T-helper 1 cell treated with Interleukin-12 subunit alpha and Interleukin-12 subunit beta and Interleukin-4 antibody, amounts not matched to agents 30 μg/mL and 1 μg/mL, for 36 hours (primary cell): Measurements from ENCODE around the gene SCT.
"Not testable (repeated sequence)": the region's sequence is repeated elsewhere in the genome, so short reads cannot be mapped to it uniquely, and the experiment has no call there.

Source experiments
- H3K27ac Mint-ChIP-seq: one replicate; pipeline ENCODE4 v1.8.0; 2021; ENCODE audit warnings: mild to moderate bottlenecking, mixed read lengths
- H3K27me3 Mint-ChIP-seq: one replicate; pipeline ENCODE4 v1.8.0; 2021; ENCODE audit warnings: low read depth, mixed read lengths
- H3K36me3 Mint-ChIP-seq: one replicate; pipeline ENCODE4 v1.8.0; 2021; ENCODE audit warnings: low read depth, mixed read lengths
- H3K4me1 Mint-ChIP-seq: one replicate; pipeline ENCODE4 v1.8.0; 2021; ENCODE audit warnings: low read depth, mixed read lengths
- H3K4me3 Mint-ChIP-seq: one replicate; pipeline ENCODE4 v1.8.0; 2021; ENCODE audit warnings: mild to moderate bottlenecking, moderate library complexity, mixed read lengths
- H3K9me3 Mint-ChIP-seq: one replicate; pipeline ENCODE4 v1.8.0; 2021; ENCODE audit warnings: mixed read lengths

SCT gene

DNA sequence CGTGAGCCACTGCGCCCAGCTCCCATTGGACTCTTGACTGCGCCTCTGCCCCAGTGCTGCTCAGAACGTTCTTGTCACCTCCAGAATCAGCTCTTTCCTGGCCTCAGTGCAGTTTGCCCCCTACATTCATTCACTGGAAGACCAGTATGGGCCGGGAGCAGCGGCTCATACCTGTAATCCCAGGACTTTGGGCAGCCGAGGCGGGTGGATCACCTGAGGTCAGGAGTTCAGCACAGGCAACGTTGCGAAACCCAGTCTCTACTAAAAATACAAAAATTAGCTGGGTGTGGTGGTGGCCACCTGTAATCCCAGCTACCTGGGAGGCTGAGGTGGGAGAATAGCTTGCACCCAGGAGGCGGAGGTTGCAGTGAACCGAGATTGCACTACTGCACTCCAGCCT lies 27.5 kb upstream of the SCT start:
- H3K36me3 Mint-ChIP-seq, H3K27me3 Mint-ChIP-seq, H3K27ac Mint-ChIP-seq, H3K9me3 Mint-ChIP-seq, H3K4me1 Mint-ChIP-seq, H3K4me3 Mint-ChIP-seq: not testable (repeated sequence)

DNA sequence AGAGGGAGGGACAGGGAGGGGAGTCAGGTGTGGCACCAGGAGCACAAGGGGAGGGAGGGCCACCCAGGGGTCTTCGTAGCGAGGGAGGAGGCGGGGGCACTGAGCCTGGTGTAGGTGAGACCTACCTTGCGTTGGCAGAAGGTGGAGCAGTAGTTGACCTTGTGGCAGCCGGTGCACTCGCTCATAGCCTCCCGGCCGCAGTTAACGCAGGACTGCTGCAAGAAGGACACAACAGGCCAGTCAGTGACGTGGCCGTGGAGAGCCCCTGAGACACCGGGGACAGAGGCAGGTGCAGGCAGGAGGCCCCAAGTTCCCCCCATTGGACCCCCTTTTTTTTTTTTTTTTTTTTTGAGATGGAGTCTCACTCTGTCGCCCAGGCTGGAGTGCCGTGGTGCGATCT lies 26.9 kb upstream of the SCT start:
- Mint-ChIP-seq H3K4me3 (no peak overlapping the region), H3K9me3 (no peaks in the 10 kb centered on the region), H3K36me3 (peaks cover 2% of the 10 kb centered on the region), H3K27me3 (no peaks in the 10 kb centered on the region), H3K4me1 (no peaks in the 10 kb centered on the region), H3K27ac (no peak overlapping the region)

DNA sequence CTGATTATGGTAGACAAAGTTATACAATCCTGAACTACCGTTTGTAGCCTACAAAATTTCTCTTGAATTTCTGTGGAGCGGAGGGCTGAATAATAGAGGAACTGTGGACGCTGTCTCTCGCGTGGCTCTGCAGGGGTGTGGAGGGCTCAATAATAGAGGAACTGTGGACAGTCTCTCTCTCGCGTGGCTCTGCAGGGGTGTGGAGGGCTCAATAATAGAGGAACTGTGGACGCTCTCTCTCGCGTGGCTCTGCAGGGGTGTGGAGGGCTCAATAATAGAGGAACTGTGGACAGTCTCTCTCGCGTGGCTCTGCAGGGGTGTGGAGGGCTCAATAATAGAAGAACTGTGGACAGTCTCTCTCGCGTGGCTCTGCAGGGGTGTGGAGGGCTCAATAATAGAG lies 26.2 kb upstream of the SCT start:
- H3K27ac Mint-ChIP-seq, H3K4me1 Mint-ChIP-seq, H3K9me3 Mint-ChIP-seq, H3K36me3 Mint-ChIP-seq, H3K4me3 Mint-ChIP-seq, H3K27me3 Mint-ChIP-seq: not testable (repeated sequence)

DNA sequence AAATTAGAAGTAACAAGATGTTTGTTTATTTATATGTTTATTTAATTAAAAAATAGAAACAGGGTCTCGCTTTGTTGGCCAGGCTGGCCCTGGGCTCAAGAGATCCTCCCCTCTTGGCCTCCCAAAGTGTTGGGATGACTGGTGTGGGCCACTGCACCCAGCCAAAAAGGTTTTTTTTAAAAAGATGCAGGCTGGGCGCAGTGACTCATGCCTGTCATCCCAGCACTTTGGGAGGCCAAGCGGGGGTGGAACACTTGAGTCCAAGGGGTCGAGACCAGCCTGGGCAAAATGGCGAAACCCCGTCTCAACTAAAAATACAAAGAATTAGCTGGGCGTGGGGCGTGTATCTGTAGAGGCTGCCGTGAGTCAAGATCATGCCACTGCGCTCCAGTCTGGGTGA lies 23.5 kb upstream of the SCT start:
- no peaks in the 10 kb centered on the region for H3K9me3 Mint-ChIP-seq
- peaks cover 4% of the 10 kb centered on the region for H3K36me3 Mint-ChIP-seq
- no peak overlapping the region for H3K27ac Mint-ChIP-seq
- no peaks in the 10 kb centered on the region for H3K4me1 Mint-ChIP-seq
- H3K27me3 Mint-ChIP-seq: no peaks in the 10 kb centered on the region
- no peak overlapping the region for H3K4me3 Mint-ChIP-seq

DNA sequence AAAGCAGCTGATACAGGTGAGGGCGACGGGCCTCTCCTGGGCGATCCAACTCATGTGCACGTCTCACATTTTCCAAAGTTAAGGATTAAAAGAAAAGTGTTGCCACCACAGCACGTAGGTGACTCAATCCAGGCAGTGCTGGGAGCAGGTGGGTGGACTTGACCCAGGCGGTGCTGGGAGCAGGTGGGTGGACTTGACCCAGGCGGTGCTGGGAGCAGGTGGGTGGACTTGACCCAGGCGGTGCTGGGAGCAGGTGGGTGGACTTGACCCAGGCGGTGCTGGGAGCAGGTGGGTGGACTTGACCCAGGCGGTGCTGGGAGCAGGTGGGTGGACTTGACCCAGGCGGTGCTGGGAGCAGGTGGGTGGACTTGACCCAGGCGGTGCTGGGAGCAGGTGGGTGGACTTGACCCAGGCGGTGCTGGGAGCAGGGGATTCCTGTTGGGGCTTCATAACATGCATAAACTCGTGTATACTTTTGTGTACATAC lies 20.7 kb upstream of the SCT start:
- H3K4me1 Mint-ChIP-seq, H3K27me3 Mint-ChIP-seq, H3K9me3 Mint-ChIP-seq, H3K36me3 Mint-ChIP-seq, H3K27ac Mint-ChIP-seq, H3K4me3 Mint-ChIP-seq: not testable (repeated sequence)

DNA sequence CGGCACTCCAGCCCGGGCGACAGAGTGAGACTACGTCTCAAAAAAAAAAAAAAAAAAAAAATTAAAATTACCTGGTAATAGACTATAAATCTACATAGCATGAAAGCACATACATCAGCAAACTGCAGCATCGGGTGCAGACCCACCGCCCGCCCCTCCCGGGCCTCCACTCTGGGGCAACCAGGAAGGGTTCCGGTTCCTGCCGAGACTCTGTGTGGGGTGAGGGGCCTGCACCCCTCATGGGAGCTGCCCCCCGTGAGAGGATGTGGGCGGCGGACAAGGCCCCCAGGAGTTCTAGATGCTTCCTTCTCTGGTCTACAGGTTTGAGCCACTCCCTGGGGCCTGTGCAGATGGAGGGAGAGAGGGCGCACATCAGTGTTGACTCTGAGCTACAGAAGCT lies 19.2 kb upstream of the SCT start:
- Mint-ChIP-seq H3K4me3 (no peak overlapping the region), H3K27me3 (no peaks in the 10 kb centered on the region), H3K9me3 (no peaks in the 10 kb centered on the region), H3K36me3 (peaks cover 3% of the 10 kb centered on the region), H3K4me1 (no peaks in the 10 kb centered on the region), H3K27ac (no peak overlapping the region)

DNA sequence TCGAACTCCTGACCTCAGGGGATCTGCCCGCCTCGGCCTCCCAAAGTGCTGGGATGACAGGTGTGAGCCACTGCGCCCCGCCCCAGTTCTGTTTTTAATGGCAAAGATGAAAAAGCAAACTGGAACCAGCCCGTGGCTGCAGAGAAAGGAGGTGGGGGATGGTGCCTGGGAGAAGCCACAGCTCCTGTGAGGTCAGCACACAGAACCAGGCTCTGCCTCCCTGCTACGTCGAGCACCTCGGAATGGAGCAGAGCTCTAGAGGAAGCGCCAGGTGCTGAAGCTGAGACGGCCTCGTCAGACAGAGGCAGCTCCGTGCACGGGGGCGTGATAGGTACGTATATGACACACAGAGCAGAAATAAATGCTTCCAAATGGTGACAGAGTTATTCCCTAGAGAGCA lies 18.6 kb upstream of the SCT start:
- no peak overlapping the region for H3K4me3 Mint-ChIP-seq
- no peak overlapping the region for H3K27ac Mint-ChIP-seq
- peaks cover under 1% of the 10 kb centered on the region for H3K27me3 Mint-ChIP-seq
- no peaks in the 10 kb centered on the region for H3K9me3 Mint-ChIP-seq
- no peaks in the 10 kb centered on the region for H3K4me1 Mint-ChIP-seq
- H3K36me3 Mint-ChIP-seq: peaks cover 3% of the 10 kb centered on the region

DNA sequence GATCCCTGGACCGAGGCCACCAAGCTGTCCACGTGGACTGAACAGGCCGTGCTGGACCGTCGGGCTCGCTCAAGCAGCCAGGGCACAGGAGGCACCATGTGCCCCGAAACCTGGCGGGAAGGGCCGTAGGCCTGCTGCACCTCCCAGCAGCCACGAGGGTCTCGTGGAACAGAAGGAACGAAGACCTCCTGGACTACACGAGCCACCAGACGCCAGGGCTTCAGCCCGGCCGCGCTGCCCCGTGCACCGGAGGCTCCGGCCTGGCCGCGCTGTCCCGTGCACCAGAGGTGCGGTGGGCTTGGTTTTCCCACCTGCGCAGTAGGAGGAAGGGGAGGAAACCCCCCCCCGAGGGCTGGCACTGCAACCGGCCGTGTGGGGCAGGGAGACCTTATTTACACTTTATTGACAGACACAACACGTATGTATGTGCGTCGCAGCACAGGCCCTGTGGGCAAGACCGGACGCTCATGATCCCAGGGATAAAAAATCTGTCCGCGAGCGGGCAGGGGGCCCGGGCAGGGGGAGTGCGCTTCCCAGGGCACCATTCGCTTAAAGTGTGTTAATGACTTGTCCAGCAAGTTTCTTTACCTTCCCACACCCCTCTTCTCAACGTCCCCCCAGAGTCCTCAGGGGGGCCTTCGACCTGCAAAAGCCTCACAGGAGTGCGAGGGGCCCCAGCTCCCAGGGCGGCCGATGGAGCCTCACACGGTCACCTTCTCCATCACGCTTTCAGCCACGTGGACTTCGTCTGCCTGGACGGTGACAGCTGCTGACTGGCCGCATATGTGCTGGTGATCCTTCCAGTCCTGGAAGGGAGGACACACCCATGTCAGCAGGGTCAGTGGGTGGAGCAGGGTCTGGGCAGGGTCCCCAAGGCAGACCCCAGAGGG lies 17.1 kb upstream of the SCT start:
- no peaks in the 10 kb centered on the region for H3K4me1 Mint-ChIP-seq
- peaks cover 5% of the 10 kb centered on the region for H3K27me3 Mint-ChIP-seq
- no peak overlapping the region for H3K27ac Mint-ChIP-seq
- peaks cover 3% of the 10 kb centered on the region for H3K36me3 Mint-ChIP-seq
- no peaks in the 10 kb centered on the region for H3K9me3 Mint-ChIP-seq
- H3K4me3 Mint-ChIP-seq: no peak overlapping the region

DNA sequence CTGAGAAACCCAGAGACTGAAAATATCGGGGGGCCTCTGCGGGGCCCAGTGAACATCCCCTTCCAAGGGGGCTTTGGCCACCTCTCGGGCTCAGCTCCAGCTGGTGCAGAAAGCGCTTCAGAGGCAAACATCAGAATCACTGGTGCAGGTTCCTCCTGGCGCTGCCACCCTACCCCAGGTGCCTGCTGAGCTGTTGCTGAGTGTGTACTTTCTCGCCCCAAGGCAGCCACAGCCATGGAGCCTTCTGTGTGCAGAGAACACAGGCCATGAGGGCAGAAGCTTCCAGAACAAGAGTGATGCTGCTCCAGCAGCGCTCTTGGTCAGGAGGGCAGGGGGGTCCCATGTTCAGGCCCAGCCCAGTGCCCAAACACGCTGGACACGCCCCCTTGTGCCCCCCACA lies 16.4 kb upstream of the SCT start:
- peaks cover 12% of the 10 kb centered on the region for H3K27me3 Mint-ChIP-seq
- no peak overlapping the region for H3K27ac Mint-ChIP-seq
- H3K36me3 Mint-ChIP-seq: peaks cover 3% of the 10 kb centered on the region
- no peaks in the 10 kb centered on the region for H3K4me1 Mint-ChIP-seq
- no peak overlapping the region for H3K4me3 Mint-ChIP-seq
- H3K9me3 Mint-ChIP-seq: no peaks in the 10 kb centered on the region

DNA sequence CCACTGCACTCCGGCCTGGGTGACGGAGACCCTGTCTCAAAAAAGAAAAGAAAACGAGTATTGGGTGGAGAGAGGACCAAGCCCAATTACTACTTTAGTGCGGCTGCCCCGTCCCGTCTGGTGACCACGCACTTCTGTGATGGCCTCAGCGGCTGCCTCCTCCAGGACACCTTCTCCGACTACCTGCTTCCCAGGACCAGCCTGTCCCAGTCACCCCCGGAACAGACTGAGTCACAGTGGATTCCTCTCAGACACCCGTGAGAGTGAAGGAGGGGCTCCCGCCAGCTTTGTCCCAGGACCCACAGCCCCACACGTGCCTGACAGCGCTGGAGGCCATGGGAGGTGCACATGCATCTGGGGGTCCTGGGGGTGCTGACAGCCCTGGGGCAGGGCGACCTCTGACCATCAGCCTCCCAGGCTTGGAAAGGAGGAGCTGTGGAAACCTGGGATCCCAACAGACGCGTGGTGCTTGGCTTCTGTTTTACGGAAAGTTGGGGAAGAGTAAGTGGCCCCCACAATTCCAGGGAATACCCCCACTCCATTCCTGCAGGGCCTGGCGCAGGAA lies 14.9 kb upstream of the SCT start:
- no peaks in the 10 kb centered on the region for H3K4me1 Mint-ChIP-seq
- H3K27me3 Mint-ChIP-seq: peaks cover 22% of the 10 kb centered on the region
- H3K36me3 Mint-ChIP-seq: peaks cover 1% of the 10 kb centered on the region
- no peaks in the 10 kb centered on the region for H3K9me3 Mint-ChIP-seq
- H3K27ac Mint-ChIP-seq: no peak overlapping the region
- no peak overlapping the region for H3K4me3 Mint-ChIP-seq

DNA sequence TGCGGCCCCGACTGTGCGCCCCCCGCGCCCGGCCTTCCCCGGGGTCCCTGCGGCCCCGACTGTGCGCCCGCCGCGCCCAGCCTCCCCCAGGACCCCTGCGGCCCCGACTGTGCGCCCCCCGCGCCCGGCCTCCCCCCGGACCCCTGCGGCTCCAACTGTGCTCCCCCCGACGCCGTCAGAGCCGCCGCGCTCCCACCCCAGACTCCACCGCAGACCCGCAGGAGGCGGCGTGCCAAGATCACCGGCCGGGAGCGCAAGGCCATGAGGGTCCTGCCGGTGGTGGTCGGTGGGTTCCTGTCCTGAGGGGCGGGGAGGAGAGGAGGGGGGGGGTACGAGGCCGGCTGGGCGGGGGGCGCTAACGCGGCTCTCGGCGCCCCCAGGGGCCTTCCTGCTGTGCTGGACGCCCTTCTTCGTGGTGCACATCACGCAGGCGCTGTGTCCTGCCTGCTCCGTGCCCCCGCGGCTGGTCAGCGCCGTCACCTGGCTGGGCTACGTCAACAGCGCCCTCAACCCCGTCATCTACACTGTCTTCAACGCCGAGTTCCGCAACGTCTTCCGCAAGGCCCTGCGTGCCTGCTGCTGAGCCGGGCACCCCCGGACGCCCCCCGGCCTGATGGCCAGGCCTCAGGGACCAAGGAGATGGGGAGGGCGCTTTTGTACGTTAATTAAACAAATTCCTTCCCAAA lies 13.2 kb upstream of the SCT start:
- peaks cover 30% of the 10 kb centered on the region for H3K27me3 Mint-ChIP-seq
- H3K27ac Mint-ChIP-seq: no peak overlapping the region
- H3K36me3 Mint-ChIP-seq: peaks cover 1% of the 10 kb centered on the region
- H3K4me1 Mint-ChIP-seq: no peaks in the 10 kb centered on the region
- no peaks in the 10 kb centered on the region for H3K9me3 Mint-ChIP-seq
- H3K4me3 Mint-ChIP-seq: no peak overlapping the region

DNA sequence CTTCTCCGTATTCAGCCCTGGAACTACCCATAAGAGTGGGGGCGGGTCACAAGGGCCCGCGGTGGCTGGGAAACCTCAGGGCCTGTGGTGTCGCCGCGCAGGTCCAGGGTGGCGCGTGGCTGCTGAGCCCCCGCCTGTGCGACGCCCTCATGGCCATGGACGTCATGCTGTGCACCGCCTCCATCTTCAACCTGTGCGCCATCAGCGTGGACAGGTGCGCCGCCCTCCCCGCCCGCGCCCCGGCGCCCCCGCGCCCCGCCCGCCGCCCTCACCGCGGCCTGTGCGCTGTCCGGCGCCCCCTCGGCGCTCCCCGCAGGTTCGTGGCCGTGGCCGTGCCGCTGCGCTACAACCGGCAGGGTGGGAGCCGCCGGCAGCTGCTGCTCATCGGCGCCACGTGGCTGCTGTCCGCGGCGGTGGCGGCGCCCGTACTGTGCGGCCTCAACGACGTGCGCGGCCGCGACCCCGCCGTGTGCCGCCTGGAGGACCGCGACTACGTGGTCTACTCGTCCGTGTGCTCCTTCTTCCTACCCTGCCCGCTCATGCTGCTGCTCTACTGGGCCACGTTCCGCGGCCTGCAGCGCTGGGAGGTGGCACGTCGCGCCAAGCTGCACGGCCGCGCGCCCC lies 12.5 kb upstream of the SCT start:
- H3K27ac Mint-ChIP-seq: no peak overlapping the region

DNA sequence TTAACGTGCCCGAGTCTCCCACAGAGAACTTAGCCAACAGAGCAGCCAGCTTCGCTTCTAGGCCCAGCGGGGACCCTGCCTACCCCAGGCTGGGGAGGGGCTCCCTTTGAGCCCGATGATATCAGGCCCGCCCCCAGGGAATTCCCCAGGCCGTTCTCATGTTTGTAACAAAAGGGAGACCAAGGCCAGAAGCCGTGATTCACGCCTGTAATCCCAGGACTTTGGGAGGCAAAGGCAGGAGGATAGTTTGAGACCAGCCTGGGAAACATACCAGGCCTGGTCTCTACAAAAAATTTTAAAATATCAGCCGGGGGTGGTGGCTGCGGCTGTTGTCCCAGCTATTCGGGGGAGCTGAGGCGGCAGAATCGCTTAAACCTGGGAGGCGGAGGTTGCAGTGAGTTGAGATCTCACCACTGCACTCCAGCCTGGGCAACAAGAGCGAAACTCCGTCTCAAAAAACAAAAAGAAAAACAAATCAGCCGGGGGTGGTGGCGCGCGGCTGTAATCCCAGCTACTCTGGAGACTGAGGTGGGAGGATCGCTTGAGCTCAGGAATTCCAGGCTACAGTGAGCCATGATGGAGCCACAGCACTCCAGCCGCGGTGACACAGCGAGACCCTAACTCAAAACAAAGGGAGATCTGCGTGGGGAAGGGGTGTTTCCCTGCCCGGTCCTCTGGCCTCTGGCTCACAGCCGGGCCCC lies 11.8 kb upstream of the SCT start:
- Mint-ChIP-seq H3K4me3 (no peak overlapping the region), H3K9me3 (no peaks in the 10 kb centered on the region), H3K36me3 (peaks cover 1% of the 10 kb centered on the region), H3K27me3 (peaks cover 30% of the 10 kb centered on the region), H3K27ac (no peak overlapping the region), H3K4me1 (no peaks in the 10 kb centered on the region)

More for the DNA sequence above, 12.5 kb upstream of the SCT start:
- Mint-ChIP-seq H3K4me3 (no peak overlapping the region), H3K36me3 (peaks cover 1% of the 10 kb centered on the region), H3K4me1 (no peaks in the 10 kb centered on the region), H3K27me3 (peaks cover 30% of the 10 kb centered on the region), H3K9me3 (no peaks in the 10 kb centered on the region)
